NCI-H2029 treated with DMSO at 0.1 percent for 48 hours (cell line): ENCODE results near the gene CPED1.
A peak's percentile ranks its signal among the peaks of the same experiment; 100 is the strongest.
"Not testable (repeated sequence)": the region's sequence is repeated elsewhere in the genome, so short reads cannot be mapped to it uniquely, and the experiment has no call there.

Experiments used
- DNase-seq: peaks from one replicate; lab custom pipeline; 2025; lab: John Stamatoyannopoulos, UW

Gene CPED1

GRCh38 chr7:120981888-120982615, 6.5 kb upstream of the CPED1 start:
- no peak for DNase-seq

GRCh38 chr7:120983592-120983991, 4.9 kb upstream of the CPED1 start:
- DNase-seq = not testable (repeated sequence)

- DNase-seq = no peak
Measured at GRCh38 chr7:120984406-120984805, 4.1 kb upstream of the CPED1 start.

- DNase-seq = no peak
Measured at GRCh38 chr7:120985130-120985758, 3.3 kb upstream of the CPED1 start.

GRCh38 chr7:120985839-120986238, 2.7 kb upstream of the CPED1 start:
- DNase-seq = no peak

- no peak for DNase-seq
Measured at GRCh38 chr7:120986650-120987049, 1.9 kb upstream of the CPED1 start.

GRCh38 chr7:120987280-120987679, 1.2 kb upstream of the CPED1 start:
- DNase-seq = no peak

- DNase-seq = peak; percentile 71
Measured at GRCh38 chr7:120987683-120988590, 574 bp upstream of the CPED1 start.

GRCh38 chr7:120989257-120990220, 1.0 kb downstream of the CPED1 start:
- no peak for DNase-seq

GRCh38 chr7:120990468-120991118, 2.1 kb downstream of the CPED1 start:
- DNase-seq = no peak

GRCh38 chr7:120991161-120991560, 2.6 kb downstream of the CPED1 start:
- no peak for DNase-seq

GRCh38 chr7:120991581-120991980, 3.1 kb downstream of the CPED1 start:
- no peak for DNase-seq

- DNase-seq = no peak
Measured at GRCh38 chr7:120992272-120992964, 3.9 kb downstream of the CPED1 start.

- no peak for DNase-seq
Measured at GRCh38 chr7:120992965-120993494, 4.5 kb downstream of the CPED1 start.

GRCh38 chr7:120993553-120994191, 5.2 kb downstream of the CPED1 start:
- no peak for DNase-seq

GRCh38 chr7:120994512-120995410, 6.2 kb downstream of the CPED1 start:
- DNase-seq = no peak

- no peak for DNase-seq
Measured at GRCh38 chr7:120995654-120996053, 7.1 kb downstream of the CPED1 start.

GRCh38 chr7:120996333-120996987, 7.9 kb downstream of the CPED1 start:
- DNase-seq = peak; percentile 90
